ENCODE measurements around the gene AQP7.
"Not testable (repeated sequence)": the region's sequence is repeated elsewhere in the genome, so short reads cannot be mapped to it uniquely, and the experiment has no call there.

The AQP7 gene

DNA sequence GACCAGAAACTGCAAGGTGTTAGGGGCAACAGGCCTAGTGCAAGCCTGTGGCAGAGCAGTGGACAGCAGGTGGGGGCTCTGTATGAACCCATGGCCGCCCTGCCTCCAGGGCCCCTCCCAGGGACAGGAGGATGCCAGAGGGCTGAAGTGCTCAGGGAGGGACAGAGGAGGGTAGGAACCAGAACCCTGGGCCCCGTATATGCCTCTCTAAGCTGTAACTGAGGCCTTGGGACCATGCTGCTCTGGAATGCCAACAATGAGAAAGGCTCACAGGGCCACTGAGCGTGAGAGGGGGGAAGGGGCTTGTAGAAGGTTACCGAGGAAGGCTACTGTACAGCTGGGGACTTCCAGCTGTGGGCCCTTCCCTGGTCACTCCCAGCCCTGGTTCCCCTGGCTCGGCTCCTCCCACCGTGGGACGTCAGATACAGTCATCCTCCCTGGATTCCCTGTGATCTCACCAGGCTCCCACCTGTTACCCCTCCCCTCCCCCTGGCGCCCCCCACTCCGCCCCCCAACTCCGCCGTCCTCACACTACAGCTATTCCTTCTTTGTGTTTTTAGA is 21.1 kb downstream of the AQP7 start:
- DNase-seq (ENCODE audit: low read depth in 1 of 2, low spot score in 1 of 2), result no peak
- in situ Hi-C loops (cut with HindIII; ENCODE audit: low pct_unique_long_range_greater_than_20kb, low sequenced_read_pairs), result no loop called here

DNA sequence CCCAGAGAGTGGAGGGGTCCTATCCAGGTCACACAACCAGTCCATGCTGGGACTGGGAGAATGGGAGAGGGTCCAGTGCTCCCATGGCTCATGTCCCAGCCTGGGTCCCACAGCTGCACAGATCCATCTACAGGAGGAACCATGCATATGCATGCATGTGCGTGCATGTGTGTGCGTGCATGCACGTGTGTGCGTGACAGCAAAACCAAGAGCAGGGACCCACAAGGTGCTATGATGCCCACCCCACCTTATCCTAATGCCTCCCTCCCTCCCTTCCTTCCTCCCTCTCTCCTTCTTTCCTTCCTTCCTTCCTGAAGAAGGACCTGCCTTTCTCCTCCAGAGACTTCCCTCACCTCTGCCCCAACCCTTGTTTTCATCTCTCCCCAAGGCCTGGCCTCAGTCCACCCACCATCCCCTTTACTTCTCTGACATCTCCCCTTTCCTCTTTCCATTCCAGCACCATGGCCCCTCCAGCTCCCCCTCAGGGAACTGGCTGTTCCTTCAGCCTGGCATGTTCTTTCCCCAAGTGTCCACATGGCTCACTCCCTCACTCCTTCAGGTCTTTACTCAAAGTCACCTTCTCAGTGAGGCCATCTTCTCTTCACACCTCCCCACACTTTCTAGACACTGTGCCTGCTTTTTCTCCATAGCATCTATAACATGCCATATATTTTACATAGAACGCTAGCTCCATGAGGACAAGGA is 21.8 kb downstream of the AQP7 start:
- no peak for TF ChIP-seq JUND (IDR thresholded peaks at IDR 0.05; ENCODE audit: low read depth)
- no peak for DNase-seq (ENCODE audit: low read depth in 1 of 2, low spot score in 1 of 2)
- in situ Hi-C loops (cut with HindIII; ENCODE audit: low pct_unique_long_range_greater_than_20kb, low sequenced_read_pairs), result no loop called here

More for the DNA sequence above, 21.1 kb downstream of the AQP7 start:
- no peak for TF ChIP-seq JUND (IDR thresholded peaks at IDR 0.05; ENCODE audit: low read depth)

DNA sequence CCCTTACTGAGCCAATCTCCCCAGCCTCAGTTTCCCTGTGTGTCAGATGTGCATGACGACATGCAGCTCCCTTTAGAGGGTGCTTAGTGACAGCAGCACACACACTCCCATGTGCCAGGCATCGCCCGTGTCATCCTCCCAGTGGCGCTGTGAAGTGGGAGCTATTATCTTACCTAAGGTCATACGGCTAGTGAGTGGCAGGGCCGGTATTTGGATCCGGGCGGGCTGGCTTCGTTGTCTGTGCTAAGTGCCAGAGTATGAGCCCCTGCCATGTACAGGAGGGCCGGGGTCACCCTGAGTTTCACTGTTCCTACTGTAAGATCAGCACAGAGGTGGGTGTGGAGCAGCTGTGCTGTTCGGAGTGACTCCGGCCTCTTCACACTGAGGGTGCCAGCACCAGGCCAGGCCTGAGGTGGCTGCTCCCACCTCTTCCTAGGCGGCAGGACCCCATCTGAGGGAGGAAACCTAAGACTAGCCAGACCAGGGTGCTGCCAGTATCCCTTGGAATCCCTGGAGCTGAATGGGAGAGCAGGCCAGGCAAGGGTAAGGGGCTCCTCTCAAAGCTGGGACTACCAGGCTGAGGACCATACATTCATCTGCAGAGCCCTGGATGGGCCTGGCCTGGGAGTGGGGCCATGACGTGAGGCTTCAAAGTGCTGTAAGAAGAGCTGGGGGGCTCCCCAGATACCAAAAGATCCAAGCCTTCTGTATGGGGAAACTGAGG is 22.5 kb downstream of the AQP7 start:
- in situ Hi-C loops (cut with HindIII; ENCODE audit: low pct_unique_long_range_greater_than_20kb, low sequenced_read_pairs), result no loop called here

DNA sequence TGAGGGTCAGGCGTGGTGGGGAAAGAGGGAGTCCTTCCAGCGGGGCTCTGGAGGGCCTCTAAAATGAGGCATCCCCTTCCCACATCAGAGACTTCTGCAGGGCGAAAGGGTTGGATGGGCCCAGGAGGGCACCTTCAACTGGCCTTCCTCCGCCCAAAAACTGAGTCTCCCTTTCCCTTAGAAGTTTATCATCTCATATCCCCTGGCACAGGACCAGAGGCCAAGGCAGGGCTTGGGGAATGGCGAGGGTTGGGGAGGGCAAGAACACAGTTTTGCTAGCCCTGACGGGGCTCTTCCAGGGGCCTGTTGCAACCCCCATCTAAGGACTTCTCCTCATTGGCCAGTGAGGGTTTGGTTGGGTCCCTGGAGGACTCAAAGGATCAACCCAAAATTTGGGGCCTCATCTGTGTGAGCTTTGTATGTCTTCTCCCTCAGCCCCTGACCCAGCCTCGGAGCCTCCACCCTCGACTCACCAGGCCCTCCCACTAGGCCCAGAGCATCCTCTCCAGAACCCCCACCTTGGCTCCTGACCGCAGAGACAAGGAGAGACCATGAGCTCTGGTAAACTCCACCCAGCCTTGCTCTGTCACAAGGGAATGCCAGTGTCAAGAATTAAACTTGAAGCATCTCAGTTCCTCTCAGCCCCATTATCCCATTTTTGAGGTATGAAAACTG is 24.1 kb downstream of the AQP7 start:
- TF ChIP-seq JUND (IDR thresholded peaks at IDR 0.05; ENCODE audit: low read depth), result no peak
- no peak for DNase-seq (ENCODE audit: low read depth in 1 of 2, low spot score in 1 of 2)
- in situ Hi-C loops (cut with HindIII; ENCODE audit: low pct_unique_long_range_greater_than_20kb, low sequenced_read_pairs), result no loop called here

More for the DNA sequence above, 22.5 kb downstream of the AQP7 start:
- no peak for TF ChIP-seq JUND (IDR thresholded peaks at IDR 0.05; ENCODE audit: low read depth)
- no peak for DNase-seq (ENCODE audit: low read depth in 1 of 2, low spot score in 1 of 2)

DNA sequence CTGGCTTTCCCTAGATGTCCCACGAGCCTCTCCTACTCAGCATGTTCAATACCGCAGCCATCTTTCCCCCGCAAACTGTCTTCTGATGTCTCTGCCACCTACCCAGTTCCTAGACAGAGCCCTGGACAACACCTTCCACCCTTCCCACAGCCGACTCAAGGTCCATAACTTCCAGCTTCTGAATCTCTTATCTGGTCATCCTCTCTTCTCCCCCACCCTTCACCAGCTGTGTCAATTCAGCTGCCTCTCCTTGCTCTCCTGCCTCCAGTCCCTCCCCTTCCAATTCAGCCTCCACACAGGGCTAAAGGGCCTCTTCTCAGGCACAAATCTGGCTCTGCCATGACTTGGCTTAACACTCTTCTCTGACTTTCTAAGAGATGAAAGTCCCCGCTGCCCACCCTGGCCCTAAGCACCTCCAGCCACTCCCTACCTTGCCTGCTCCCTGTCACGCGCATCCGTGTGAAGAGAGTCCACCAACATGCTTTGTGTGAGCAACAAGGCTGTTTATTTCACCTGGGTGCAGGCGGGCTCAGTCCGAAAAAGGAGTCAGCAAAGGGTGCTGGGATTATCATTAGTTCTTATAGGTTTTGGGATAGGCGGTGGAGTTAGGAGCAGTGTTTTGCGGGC is 25.2 kb downstream of the AQP7 start:
- DNase-seq (ENCODE audit: low read depth in 1 of 2, low spot score in 1 of 2), result no peak
- in situ Hi-C loops (cut with HindIII; ENCODE audit: low pct_unique_long_range_greater_than_20kb, low sequenced_read_pairs), result no loop called here
- TF ChIP-seq JUND (IDR thresholded peaks at IDR 0.05; ENCODE audit: low read depth), result no peak

DNA sequence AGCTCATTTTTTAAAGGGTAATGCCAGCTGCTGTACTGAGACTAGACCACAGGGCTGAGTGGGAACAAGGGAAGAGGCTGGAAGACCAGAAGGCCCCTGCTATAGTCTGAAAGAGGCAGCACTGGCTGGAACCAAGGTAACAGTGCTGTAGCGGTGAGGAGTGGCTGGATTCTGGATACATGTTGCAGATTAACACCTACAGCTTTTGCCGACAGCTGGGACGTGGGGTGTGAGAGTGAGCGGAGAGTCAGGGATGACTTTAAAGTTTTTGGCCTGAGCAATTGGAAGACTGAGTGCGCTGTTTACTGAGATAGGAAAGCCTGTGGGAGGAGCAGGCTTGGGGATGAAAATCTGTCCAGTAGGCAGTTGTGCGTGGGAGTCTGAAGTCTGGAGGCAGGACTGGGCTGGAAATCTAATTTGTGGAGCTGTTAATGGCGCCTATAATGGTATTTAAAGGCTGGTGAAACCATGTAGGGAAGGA is 26.5 kb downstream of the AQP7 start:
- peak in 1 of 2 experiments; percentile 16 for DNase-seq (ENCODE audit: low read depth in 1 of 2, low spot score in 1 of 2)
- TF ChIP-seq JUND (IDR thresholded peaks at IDR 0.05; ENCODE audit: low read depth), result no peak
- in situ Hi-C loops (cut with HindIII; ENCODE audit: low pct_unique_long_range_greater_than_20kb, low sequenced_read_pairs), result no loop called here

DNA sequence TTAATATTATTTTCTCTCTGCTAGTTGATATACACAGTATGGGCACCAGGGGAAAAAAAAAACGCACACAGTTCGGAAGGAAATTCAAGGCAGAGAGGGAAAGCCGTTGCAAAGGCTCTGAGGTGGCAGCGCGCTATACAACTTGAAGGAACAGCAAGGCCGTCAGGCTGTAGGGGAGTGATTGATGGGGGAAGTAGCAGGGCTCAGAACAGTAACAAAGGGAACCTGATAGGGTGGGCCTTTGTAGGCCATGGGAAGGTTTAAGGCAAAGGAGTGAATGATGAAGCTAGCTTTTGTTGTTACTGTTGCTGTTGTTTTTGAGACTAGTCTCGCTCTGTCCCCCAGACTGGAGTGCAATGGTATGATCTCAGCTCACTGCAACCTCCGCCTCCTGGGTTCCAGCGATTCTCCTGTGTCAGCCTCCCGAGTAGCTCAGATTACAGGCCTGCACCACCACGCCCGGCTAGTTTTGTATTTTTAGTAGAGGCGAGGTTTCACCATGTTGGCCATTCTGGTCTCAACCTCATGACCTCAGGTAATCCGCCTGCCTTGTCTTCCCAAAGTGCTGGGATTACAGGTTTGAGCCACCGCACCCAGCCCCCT is 27.0 kb downstream of the AQP7 start:
- no peak for TF ChIP-seq JUND (IDR thresholded peaks at IDR 0.05; ENCODE audit: low read depth)
- in situ Hi-C loops (cut with HindIII; ENCODE audit: low pct_unique_long_range_greater_than_20kb, low sequenced_read_pairs), result no loop called here
- DNase-seq (ENCODE audit: low read depth in 1 of 2, low spot score in 1 of 2), result peak in 1 of 2 experiments; percentile 75

DNA sequence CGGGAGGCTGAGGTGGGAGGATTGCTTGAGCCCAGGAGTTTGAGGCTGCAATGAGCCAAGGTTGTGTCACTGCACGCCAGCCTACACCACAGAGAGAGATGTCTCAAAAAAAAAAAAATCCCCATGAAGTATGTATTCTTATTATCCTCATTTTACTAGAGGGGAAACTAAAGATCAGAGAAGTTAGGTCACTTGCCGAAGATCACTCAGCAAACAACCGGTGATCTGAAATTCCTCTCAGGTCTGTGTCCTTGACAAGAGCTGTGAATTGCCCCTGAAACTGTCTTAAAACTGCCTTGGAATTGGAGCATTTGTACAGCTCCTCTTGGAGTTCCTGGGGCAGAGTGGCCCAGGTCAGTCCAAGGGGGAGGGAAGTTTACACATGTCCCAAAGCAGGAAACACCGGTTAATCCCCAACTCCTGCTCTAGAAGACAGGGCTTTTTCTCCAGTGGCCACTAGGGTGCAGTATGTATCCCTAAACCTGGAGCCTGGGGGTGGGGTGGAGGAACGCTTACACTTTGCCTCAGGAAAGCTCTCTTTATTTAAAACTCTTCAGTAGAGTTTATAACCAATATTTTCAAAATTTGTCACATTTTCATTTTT is 27.6 kb downstream of the AQP7 start:
- in situ Hi-C loops (cut with HindIII; ENCODE audit: low pct_unique_long_range_greater_than_20kb, low sequenced_read_pairs), result no loop called here
- no peak for TF ChIP-seq JUND (IDR thresholded peaks at IDR 0.05; ENCODE audit: low read depth)
- DNase-seq (ENCODE audit: low read depth in 1 of 2, low spot score in 1 of 2), result peak; percentile 11 to 97

DNA sequence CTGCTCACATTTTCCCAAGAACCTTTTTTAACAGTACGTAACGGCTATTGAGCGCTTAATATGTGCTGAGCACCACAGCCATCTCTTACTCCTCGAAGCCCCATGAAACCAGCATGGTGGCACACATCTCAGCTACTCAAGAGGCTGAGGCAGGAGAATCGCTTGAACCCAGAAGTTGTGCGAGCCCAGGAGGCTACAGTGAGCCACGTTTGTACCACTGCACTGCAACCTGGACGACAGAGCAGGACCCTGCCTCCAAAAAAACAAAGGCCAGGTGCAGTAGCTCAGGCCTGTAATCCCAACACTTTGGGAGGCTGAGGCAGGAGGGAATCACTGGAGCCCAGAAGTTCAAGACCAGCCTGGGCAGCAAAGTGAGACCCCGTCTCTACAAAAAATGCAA is 28.2 kb downstream of the AQP7 start:
- in situ Hi-C loops (cut with HindIII; ENCODE audit: low pct_unique_long_range_greater_than_20kb, low sequenced_read_pairs), result no loop called here
- no peak for DNase-seq (ENCODE audit: low read depth in 1 of 2, low spot score in 1 of 2)
- no peak for TF ChIP-seq JUND (IDR thresholded peaks at IDR 0.05; ENCODE audit: low read depth)

DNA sequence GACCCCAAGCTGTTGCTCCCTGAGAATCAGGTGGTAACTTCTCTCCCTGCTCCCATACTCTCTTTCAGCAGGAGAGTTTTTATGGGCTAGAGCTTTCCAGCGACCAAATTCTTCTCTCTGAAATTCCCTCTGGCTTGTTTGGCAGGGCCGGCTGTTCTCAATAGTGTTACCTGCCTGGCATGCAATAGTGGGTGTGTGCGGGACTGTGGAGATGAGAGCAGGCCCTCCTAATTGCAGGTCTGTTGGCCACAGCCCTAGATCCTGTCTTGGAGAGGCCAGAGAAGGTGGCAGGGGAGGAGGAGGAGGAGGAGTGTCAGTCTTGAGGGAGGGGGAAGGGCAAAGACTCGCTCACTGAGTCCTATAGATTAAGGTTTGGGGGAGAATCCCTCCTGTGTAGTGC is 29.5 kb downstream of the AQP7 start:
- no peak for TF ChIP-seq JUND (IDR thresholded peaks at IDR 0.05; ENCODE audit: low read depth)
- peak; percentile 4 to 72 for DNase-seq (ENCODE audit: low read depth in 1 of 2, low spot score in 1 of 2)
- in situ Hi-C loops (cut with HindIII; ENCODE audit: low pct_unique_long_range_greater_than_20kb, low sequenced_read_pairs), result no loop called here

DNA sequence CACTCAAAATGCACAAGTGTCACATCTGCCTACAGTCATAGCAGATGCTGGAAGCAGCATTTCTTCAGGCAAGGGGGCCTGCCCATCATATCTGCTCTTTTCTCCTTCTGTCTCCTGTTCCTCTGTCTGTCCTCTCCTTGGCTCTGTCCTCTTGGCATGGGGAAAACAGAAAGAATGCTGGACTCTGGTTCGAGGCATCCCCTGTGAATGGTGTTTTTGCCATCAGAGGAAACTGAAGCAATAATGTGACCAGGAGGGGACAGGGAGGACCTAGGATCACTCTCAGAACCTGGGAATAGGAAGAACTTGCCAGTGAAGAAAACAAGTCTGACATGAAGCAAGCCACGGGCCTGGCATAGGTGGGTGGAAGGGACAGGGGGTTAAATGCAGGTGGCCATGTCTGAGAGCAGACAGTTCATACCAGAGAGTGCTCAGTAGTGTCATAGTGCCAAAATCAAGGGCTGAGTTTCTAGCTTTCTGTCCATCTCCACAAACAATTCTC is 35.3 kb downstream of the AQP7 start:
- no peak for TF ChIP-seq JUND (IDR thresholded peaks at IDR 0.05; ENCODE audit: low read depth)
- in situ Hi-C loops (cut with HindIII; ENCODE audit: low pct_unique_long_range_greater_than_20kb, low sequenced_read_pairs), result no loop called here
- DNase-seq (ENCODE audit: low read depth in 1 of 2, low spot score in 1 of 2), result no peak

DNA sequence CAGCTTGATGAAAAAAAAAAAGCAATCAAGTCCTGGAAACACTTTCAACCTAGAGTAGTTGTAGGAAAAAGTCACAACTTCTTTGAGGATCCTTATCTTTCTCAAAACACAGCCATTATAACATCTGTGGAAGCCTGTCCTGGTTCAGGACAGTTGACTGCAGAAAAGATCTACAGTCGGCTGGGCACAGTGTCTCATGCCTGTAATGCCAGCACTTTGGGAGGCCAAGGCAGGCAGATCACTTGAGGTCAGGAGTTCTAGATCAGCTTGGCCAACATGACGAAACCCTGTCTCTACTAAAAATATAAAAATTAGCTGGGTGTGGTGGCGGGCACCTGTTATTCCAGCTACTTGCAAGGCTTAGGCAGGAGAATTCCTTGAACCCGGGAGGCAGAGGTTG is 37.6 kb downstream of the AQP7 start:
- DNase-seq (ENCODE audit: low read depth in 1 of 2, low spot score in 1 of 2); in situ Hi-C loops (cut with HindIII; ENCODE audit: low pct_unique_long_range_greater_than_20kb, low sequenced_read_pairs): not testable (repeated sequence)

Measured in T47D (cell line).